HG03196 (cell line): ENCODE measurements around the gene OR2V1.
"Not testable (repeated sequence)": the region's sequence is repeated elsewhere in the genome, so short reads cannot be mapped to it uniquely, and the experiment has no call there.

Experiments used
- ATAC-seq: cut with Tn5 transposase; IDR thresholded peaks from one replicate; pipeline ENCODE4 v1.9.1; 2021; ENCODE audit not compliant: unreplicated experiment

The OR2V1 gene

GRCh38 chr5:181105391-181106025 is 25.5 kb downstream of the OR2V1 start:
- no peak for ATAC-seq

GRCh38 chr5:181104606-181105390 is 26.2 kb downstream of the OR2V1 start:
- ATAC-seq: not testable (repeated sequence)

- ATAC-seq: not testable (repeated sequence)
Measured at GRCh38 chr5:181104259-181104568, 26.8 kb downstream of the OR2V1 start.

GRCh38 chr5:181101930-181102674 is 28.9 kb downstream of the OR2V1 start:
- not testable (repeated sequence) for ATAC-seq

- ATAC-seq: not testable (repeated sequence)
Measured at GRCh38 chr5:181101030-181101641, 29.8 kb downstream of the OR2V1 start.

- no peak for ATAC-seq
Measured at GRCh38 chr5:181100121-181100875, 30.7 kb downstream of the OR2V1 start.

GRCh38 chr5:181099602-181100086 is 31.3 kb downstream of the OR2V1 start:
- ATAC-seq: no peak

GRCh38 chr5:181098762-181099601 is 32.0 kb downstream of the OR2V1 start:
- ATAC-seq: no peak

- ATAC-seq: not testable (repeated sequence)
Measured at GRCh38 chr5:181097759-181098491, 33.0 kb downstream of the OR2V1 start.

GRCh38 chr5:181097383-181097753 is 33.6 kb downstream of the OR2V1 start:
- ATAC-seq: not testable (repeated sequence)

- ATAC-seq: not testable (repeated sequence)
Measured at GRCh38 chr5:181096721-181097382, 34.1 kb downstream of the OR2V1 start.

GRCh38 chr5:181095162-181095561 is 35.8 kb downstream of the OR2V1 start:
- not testable (repeated sequence) for ATAC-seq

GRCh38 chr5:181092428-181092827 is 38.5 kb downstream of the OR2V1 start:
- ATAC-seq: no peak

- ATAC-seq: no peak
Measured at GRCh38 chr5:181088289-181088688, 42.7 kb downstream of the OR2V1 start.

- ATAC-seq: no peak
Measured at GRCh38 chr5:181087309-181087708, 43.7 kb downstream of the OR2V1 start.

GRCh38 chr5:181086884-181087205 is 44.1 kb downstream of the OR2V1 start:
- ATAC-seq: no peak

- no peak for ATAC-seq
Measured at GRCh38 chr5:181086026-181086883, 44.7 kb downstream of the OR2V1 start.
